Esophagus muscularis mucosa (tissue), 4 donors: ENCODE data around the gene SEMA5A.

ENCODE experiments used
- EP300 ChIP-seq: sonication (generic); formaldehyde crosslinking; IDR thresholded peaks from one replicate; pipeline ENCODE4 v1.6.1; 2017; ENCODE audit warnings: antibody characterized with exemption
- POLR2A ChIP-seq: fragments of 450-650 bp; IDR thresholded peaks from one replicate; pipeline ENCODE4 v1.6.1; 2017; ENCODE audit warnings: antibody characterized with exemption, moderate library complexity, mild to moderate bottlenecking, low read depth
- POLR2AphosphoS5 ChIP-seq, 2 donors: sonication (generic); formaldehyde crosslinking; IDR thresholded peaks; one replicate each; pipeline ENCODE4 v1.6.1; 2017; ENCODE audit warnings: antibody characterized with exemption in 2 of 2
- TF ChIP-seq, protein P1 (sequence below), 3 experiments: fragments of 200-600 bp in 2 of 3; fragments of 450-650 bp in 1 of 3; sonication (generic) in 2 of 3; IDR thresholded peaks; one replicate each; pipeline ENCODE4 v1.5.1; 2017 to 2019; ENCODE audit warnings: antibody characterized with exemption in 3 of 3, mild to moderate bottlenecking in 2 of 3, moderate library complexity in 1 of 3

DNA sequence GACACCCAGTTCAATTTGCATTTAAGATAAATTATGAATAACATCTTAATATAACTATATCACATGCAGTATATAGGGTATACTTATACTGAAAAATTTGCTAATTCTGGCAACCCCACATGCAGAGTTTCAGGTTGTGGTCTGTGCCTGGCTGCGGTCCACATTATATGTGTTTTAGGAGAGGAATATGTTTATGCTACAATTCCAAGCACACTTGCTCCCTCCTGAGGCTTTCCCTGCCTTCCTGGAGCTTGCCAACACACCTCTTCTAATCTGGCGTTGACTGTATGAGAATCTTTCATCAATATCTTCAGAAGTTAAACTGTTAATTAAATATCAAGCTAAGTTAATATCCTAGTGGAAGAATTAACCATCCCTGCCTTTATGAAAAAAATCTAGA lies 45.2 kb downstream of the SEMA5A start:
- TF ChIP-seq POLR2AphosphoS5 (IDR thresholded peaks at IDR 0.05) (no peak), POLR2A (no peak), EP300 (no peak)
- TF ChIP-seq, protein P1, sequence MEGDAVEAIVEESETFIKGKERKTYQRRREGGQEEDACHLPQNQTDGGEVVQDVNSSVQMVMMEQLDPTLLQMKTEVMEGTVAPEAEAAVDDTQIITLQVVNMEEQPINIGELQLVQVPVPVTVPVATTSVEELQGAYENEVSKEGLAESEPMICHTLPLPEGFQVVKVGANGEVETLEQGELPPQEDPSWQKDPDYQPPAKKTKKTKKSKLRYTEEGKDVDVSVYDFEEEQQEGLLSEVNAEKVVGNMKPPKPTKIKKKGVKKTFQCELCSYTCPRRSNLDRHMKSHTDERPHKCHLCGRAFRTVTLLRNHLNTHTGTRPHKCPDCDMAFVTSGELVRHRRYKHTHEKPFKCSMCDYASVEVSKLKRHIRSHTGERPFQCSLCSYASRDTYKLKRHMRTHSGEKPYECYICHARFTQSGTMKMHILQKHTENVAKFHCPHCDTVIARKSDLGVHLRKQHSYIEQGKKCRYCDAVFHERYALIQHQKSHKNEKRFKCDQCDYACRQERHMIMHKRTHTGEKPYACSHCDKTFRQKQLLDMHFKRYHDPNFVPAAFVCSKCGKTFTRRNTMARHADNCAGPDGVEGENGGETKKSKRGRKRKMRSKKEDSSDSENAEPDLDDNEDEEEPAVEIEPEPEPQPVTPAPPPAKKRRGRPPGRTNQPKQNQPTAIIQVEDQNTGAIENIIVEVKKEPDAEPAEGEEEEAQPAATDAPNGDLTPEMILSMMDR (IDR thresholded peaks at IDR 0.05): no peak
